Measurements from ENCODE around the gene CACNG4. TPM values are rescaled to one million over a fixed set of nuclear protein-coding genes. Genes with fewer than 3 reads are reported as not detected.

The CACNG4 gene
- total and polyA plus RNA-seq, 9 of the 15 experiments (the other 6 are each of a cell fraction or from before 2014, with no cell fraction given), result 0.07 TPM; not detected in 8

- no peak for TF ChIP-seq E2F6 (IDR thresholded peaks at IDR 0.05; ENCODE audit: borderline replicate concordance in 1 of 2, extremely low read depth in 1 of 2, insufficient read depth in 1 of 2, insufficient read length in 1 of 2, low read depth in 1 of 2, low read length in 1 of 2, poor library complexity in 1 of 2, severe bottlenecking in 1 of 2)
- TF ChIP-seq YY1 (IDR thresholded peaks at IDR 0.05; ENCODE audit: borderline replicate concordance in 1 of 3, control insufficient read depth in 1 of 3, extremely low read depth in 1 of 3, insufficient read depth in 3 of 3, insufficient read length in 1 of 3, insufficient replicate concordance in 2 of 3, low read depth in 1 of 3, low read length in 2 of 3), result no peak
These were observed 32.2 kb upstream of the CACNG4 start (continued) for GRCh38 chr17:66932311-66932710.

GRCh38 chr17:66934040-66934439, 30.5 kb upstream of the CACNG4 start:
- Histone ChIP-seq H3K9me1 (ENCODE audit: control insufficient read depth, insufficient read depth, low read length) (no peaks in the 10 kb centered on the region), H3K27me3 (ENCODE audit: control insufficient read depth in 2 of 2, insufficient read depth in 2 of 2, low read length in 2 of 2) (peaks cover 0 to 15% of the 10 kb centered on the region in 2 experiments; a peak in 2 of 5 replicates), H3K79me2 (ENCODE audit: control insufficient read depth, insufficient read depth, low read length) (no peaks in the 10 kb centered on the region), H3K36me3 (ENCODE audit: control insufficient read depth, insufficient read depth, low read length) (no peaks in the 10 kb centered on the region), H2AFZ (ENCODE audit: low read depth, low read length) (no peak overlapping the region), H3K4me2 (ENCODE audit: insufficient read depth, low read length) (no peak overlapping the region), H3K27ac (ENCODE audit: extremely low read depth, low read depth, low read length) (no peak overlapping the region), H3K9ac (ENCODE audit: insufficient read depth in 1 of 2, low read depth in 2 of 2, low read length in 2 of 2) (no peak overlapping the region), H4K20me1 (replicated peaks; ENCODE audit: control insufficient read depth, insufficient read depth, low read length) (no peaks in the 10 kb centered on the region), H3K4me3 (no peak overlapping the region), H3K4me1 (replicated peaks in 1 of 2; ENCODE audit: control insufficient read depth in 2 of 2, insufficient read depth in 2 of 2, low read length in 2 of 2) (no peaks in the 10 kb centered on the region), H3K9me3 (replicated peaks; ENCODE audit: control insufficient read depth, insufficient read depth, low read depth, low read length) (no peaks in the 10 kb centered on the region; the same call in 1 of the 2 replicates)
- no peak for TF ChIP-seq POU5F1 (IDR thresholded peaks at IDR 0.05; ENCODE audit: borderline replicate concordance, low read depth, low read length, partially characterized antibody)
- TF ChIP-seq RFX7 (CRISPR knock-in tag; IDR thresholded peaks at IDR 0.05), result no peak
- no peak for TF ChIP-seq TRIM24 (IDR thresholded peaks at IDR 0.05)
- no peak for TF ChIP-seq NCOR1 (IDR thresholded peaks at IDR 0.05)
- TF ChIP-seq ELK1 (CRISPR knock-in tag; IDR thresholded peaks at IDR 0.05), result no peak
- intact Hi-C loops (cut with micrococcal nuclease), result no loop called here
- ChIA-PET POLR2A (interaction anchor here (0.6 kb wide), 1 partner anchor 340 kb away, joined by 3 read pairs; no protein-coding TSS in a partner anchor), CTCF (ENCODE audit: low intra/inter-chr PET ratio) (no interaction called here)
- ATAC-seq (no peak), FAIRE-seq (no peak), DNase-seq (ENCODE audit: extremely low read depth in 1 of 4, low spot score in 3 of 4) (no peak)
- BruUV-seq (replicated peaks), result no TSS peak
- WGBS (ENCODE audit: insufficient coverage, low coverage, missing lambda C conversion rate), result 0% methylated on average over 2 of the region's 2 CpGs
- in situ Hi-C loops (cut with MboI), result no loop called here

Measured in K562 (cell line).